ENCODE results near the gene GMFB. TPM values are rescaled to one million over a fixed set of nuclear protein-coding genes. Genes with fewer than 3 reads are reported as not detected.

The GMFB gene
- total RNA-seq, 2 donors from 2014 or later, result 19.2 to 37.1 TPM

GRCh38 chr14:54428527-54428926 is 60.3 kb downstream of the GMFB start:
- no peak overlapping the region for H3K4me3 ChIP-seq
- H3K27ac ChIP-seq, result no peak overlapping the region
- H3K9me3 ChIP-seq, result no peaks in the 10 kb centered on the region
- no peaks in the 10 kb centered on the region for H3K27me3 ChIP-seq (replicated peaks; ENCODE audit: insufficient read depth)
- no peaks in the 10 kb centered on the region for H3K4me1 ChIP-seq (replicated peaks)
- TF ChIP-seq POLR2A (IDR thresholded peaks at IDR 0.05), result no peak
- TF ChIP-seq POLR2AphosphoS5 (IDR thresholded peaks at IDR 0.05), result no peak
- TF ChIP-seq, protein P1, sequence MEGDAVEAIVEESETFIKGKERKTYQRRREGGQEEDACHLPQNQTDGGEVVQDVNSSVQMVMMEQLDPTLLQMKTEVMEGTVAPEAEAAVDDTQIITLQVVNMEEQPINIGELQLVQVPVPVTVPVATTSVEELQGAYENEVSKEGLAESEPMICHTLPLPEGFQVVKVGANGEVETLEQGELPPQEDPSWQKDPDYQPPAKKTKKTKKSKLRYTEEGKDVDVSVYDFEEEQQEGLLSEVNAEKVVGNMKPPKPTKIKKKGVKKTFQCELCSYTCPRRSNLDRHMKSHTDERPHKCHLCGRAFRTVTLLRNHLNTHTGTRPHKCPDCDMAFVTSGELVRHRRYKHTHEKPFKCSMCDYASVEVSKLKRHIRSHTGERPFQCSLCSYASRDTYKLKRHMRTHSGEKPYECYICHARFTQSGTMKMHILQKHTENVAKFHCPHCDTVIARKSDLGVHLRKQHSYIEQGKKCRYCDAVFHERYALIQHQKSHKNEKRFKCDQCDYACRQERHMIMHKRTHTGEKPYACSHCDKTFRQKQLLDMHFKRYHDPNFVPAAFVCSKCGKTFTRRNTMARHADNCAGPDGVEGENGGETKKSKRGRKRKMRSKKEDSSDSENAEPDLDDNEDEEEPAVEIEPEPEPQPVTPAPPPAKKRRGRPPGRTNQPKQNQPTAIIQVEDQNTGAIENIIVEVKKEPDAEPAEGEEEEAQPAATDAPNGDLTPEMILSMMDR (IDR thresholded peaks at IDR 0.05), result no peak
- H3K36me3 ChIP-seq, result no peaks in the 10 kb centered on the region
- intact Hi-C loops (cut with DNase I), result no loop called here
- no peak for DNase-seq (ENCODE audit: low spot score)
- WGBS, result 92% methylated on average over 2 of the region's 2 CpGs

DNA sequence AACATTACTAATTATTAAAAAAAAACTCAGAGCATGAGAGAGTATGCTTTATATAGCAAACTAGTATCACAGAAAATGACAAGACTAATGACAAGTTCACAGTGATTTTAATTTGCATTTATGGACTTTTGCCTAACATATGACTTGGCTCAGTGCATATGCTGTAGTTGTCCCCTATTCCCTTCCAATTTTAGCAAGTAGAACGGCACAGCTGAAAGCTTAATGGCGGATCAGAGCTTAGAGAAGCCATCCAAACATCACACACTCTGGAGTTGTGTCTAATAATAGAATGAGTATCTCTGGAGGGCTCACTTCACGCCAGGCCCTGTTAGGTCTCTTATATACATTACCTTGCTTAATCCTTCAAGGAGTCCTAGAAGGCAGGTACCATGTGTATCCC is 60.9 kb downstream of the GMFB start:
- WGBS, result 90% methylated on average over 3 of the region's 3 CpGs
- Histone ChIP-seq H3K4me1 (replicated peaks) (no peaks in the 10 kb centered on the region), H3K36me3 (no peaks in the 10 kb centered on the region), H3K27ac (no peak overlapping the region), H3K27me3 (replicated peaks; ENCODE audit: insufficient read depth) (no peaks in the 10 kb centered on the region), H3K4me3 (no peak overlapping the region), H3K9me3 (no peaks in the 10 kb centered on the region)
- intact Hi-C loops (cut with DNase I), result no loop called here
- DNase-seq (ENCODE audit: low spot score), result no peak
- TF ChIP-seq POLR2AphosphoS5 (IDR thresholded peaks at IDR 0.05), result no peak
- TF ChIP-seq POLR2A (IDR thresholded peaks at IDR 0.05), result no peak
- TF ChIP-seq, protein P1 (IDR thresholded peaks at IDR 0.05), result no peak

DNA sequence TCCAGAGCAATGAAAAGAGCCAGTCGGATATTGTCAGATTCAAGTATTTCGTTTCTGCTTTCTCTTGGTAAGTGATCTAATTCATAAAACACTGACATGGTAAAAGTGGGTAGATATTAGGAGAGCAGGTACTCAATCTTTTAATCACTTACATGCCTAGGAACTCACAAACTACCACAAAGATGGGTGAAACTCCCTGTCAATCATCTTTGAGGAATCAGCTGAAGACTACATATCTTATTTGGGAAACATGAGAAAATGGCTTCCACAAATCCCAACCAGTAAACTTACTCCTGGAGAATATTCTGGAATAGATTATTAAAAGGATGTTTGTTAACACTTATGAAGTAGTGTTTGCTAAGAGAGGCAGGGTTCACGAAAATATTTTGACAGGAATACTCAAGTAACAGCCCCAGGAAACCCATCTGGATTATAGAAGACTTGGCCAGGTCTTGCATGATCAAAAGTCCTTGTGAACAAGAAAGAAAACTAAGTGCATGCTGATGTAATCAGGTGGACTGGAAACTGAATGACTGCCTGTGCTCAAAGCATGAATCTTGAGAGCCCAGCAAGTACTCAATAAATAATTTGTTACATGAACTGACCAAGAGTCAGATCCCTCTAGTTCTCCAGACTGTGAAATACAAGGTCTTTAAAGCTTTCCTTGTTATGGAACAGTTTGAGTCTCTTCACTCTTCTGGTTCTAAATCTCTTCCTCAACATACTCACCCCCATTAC is 63.1 kb downstream of the GMFB start:
- no peak for DNase-seq (ENCODE audit: low spot score)
- H3K4me1 ChIP-seq (replicated peaks), result no peaks in the 10 kb centered on the region

GRCh38 chr14:54425068-54425467 is 63.7 kb downstream of the GMFB start:
- WGBS, result 75% methylated on average over 2 of the region's 2 CpGs
- H3K27me3 ChIP-seq (replicated peaks; ENCODE audit: insufficient read depth), result no peaks in the 10 kb centered on the region
- DNase-seq (ENCODE audit: low spot score), result no peak
- TF ChIP-seq POLR2AphosphoS5 (IDR thresholded peaks at IDR 0.05), result no peak
- no peak for TF ChIP-seq POLR2A (IDR thresholded peaks at IDR 0.05)
- TF ChIP-seq, protein P1 (IDR thresholded peaks at IDR 0.05), result no peak
- intact Hi-C loops (cut with DNase I), result no loop called here
- H3K4me3 ChIP-seq, result no peak overlapping the region
- H3K36me3 ChIP-seq, result no peaks in the 10 kb centered on the region
- H3K27ac ChIP-seq, result no peak overlapping the region
- no peaks in the 10 kb centered on the region for H3K9me3 ChIP-seq
- H3K4me1 ChIP-seq (replicated peaks), result no peaks in the 10 kb centered on the region

More for the DNA sequence above, 63.1 kb downstream of the GMFB start:
- no peak overlapping the region for H3K4me3 ChIP-seq
- intact Hi-C loops (cut with DNase I), result no loop called here
- no peaks in the 10 kb centered on the region for H3K27me3 ChIP-seq (replicated peaks; ENCODE audit: insufficient read depth)
- H3K27ac ChIP-seq, result no peak overlapping the region
- TF ChIP-seq POLR2A (IDR thresholded peaks at IDR 0.05) (no peak), POLR2AphosphoS5 (IDR thresholded peaks at IDR 0.05) (no peak)
- TF ChIP-seq, protein P1 (IDR thresholded peaks at IDR 0.05), result no peak
- 88% methylated on average over 3 of the region's 3 CpGs for WGBS
- H3K9me3 ChIP-seq, result no peaks in the 10 kb centered on the region
- H3K36me3 ChIP-seq, result no peaks in the 10 kb centered on the region

Other genes starting within 250 kb of the GMFB start
- 10 to 100 TPM in 1 of 2 donors, 1 to 10 TPM in 1; 2.6 to 20.6 TPM for gene CDKN3, start 92.0 kb downstream of the GMFB start, total RNA-seq
- gene CNIH1, start 47.6 kb downstream of the GMFB start, total RNA-seq, result 100 to 1,000 TPM; 113 to 193 TPM
- gene CGRRF1, start 20.9 kb upstream of the GMFB start, total RNA-seq, result 10 to 100 TPM; 17.1 to 25.7 TPM
- gene SAMD4A, start 78.1 kb upstream of the GMFB start, total RNA-seq, result 10 to 100 TPM; 18.1 to 38.5 TPM

All from prostate gland (tissue), 2 donors.